ENCODE measurements around the gene GLP1R. TPM values are rescaled to one million over a fixed set of nuclear protein-coding genes. Genes with fewer than 3 reads are reported as not detected.

The GLP1R gene
- total RNA-seq, 1 donor from 2014 or later = not detected

GRCh38 chr6:39035681-39036080, 12.9 kb upstream of the GLP1R start:
- intact Hi-C loops (cut with DNase I) = no loop called here
- no peak overlapping the region for H3K27ac ChIP-seq
- H3K27me3 ChIP-seq = no peaks in the 10 kb centered on the region
- no peaks in the 10 kb centered on the region for H3K36me3 ChIP-seq
- TF ChIP-seq, protein P1, sequence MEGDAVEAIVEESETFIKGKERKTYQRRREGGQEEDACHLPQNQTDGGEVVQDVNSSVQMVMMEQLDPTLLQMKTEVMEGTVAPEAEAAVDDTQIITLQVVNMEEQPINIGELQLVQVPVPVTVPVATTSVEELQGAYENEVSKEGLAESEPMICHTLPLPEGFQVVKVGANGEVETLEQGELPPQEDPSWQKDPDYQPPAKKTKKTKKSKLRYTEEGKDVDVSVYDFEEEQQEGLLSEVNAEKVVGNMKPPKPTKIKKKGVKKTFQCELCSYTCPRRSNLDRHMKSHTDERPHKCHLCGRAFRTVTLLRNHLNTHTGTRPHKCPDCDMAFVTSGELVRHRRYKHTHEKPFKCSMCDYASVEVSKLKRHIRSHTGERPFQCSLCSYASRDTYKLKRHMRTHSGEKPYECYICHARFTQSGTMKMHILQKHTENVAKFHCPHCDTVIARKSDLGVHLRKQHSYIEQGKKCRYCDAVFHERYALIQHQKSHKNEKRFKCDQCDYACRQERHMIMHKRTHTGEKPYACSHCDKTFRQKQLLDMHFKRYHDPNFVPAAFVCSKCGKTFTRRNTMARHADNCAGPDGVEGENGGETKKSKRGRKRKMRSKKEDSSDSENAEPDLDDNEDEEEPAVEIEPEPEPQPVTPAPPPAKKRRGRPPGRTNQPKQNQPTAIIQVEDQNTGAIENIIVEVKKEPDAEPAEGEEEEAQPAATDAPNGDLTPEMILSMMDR (IDR thresholded peaks at IDR 0.05) = no peak
- no peaks in the 10 kb centered on the region for H3K9me3 ChIP-seq
- DNase-seq (ENCODE audit: low spot score in 2 of 2) = no peak
- no peak overlapping the region for H3K4me3 ChIP-seq
- no peaks in the 10 kb centered on the region for H3K4me1 ChIP-seq

DNA sequence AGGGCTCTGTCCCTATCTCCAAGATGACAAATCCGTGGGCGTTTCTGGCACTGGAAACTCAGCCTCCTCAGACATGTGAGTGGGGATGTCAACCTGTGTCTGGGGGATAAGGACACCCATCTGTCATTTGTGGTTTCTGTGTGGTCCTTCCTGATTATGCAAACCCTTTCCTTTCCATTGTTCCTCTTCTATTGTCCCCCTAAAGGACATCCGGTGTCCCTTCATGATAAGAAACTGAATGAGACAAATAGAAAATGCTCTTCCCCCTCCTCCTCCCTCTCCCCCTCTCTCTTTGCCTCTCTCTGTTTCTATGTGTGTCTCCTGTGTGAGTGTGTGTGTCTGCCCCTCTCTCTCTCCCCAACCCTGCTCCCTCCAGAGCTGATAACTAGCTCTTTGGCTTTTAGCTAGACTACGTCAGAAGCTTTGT, 11.5 kb upstream of the GLP1R start:
- Histone ChIP-seq H3K27me3 (no peaks in the 10 kb centered on the region), H3K4me1 (no peaks in the 10 kb centered on the region), H3K4me3 (no peak overlapping the region), H3K9me3 (no peaks in the 10 kb centered on the region), H3K36me3 (no peaks in the 10 kb centered on the region), H3K27ac (no peak overlapping the region)
- no peak for DNase-seq (ENCODE audit: low spot score in 2 of 2)
- intact Hi-C loops (cut with DNase I) = no loop called here
- TF ChIP-seq, protein P1 (IDR thresholded peaks at IDR 0.05) = no peak

DNA sequence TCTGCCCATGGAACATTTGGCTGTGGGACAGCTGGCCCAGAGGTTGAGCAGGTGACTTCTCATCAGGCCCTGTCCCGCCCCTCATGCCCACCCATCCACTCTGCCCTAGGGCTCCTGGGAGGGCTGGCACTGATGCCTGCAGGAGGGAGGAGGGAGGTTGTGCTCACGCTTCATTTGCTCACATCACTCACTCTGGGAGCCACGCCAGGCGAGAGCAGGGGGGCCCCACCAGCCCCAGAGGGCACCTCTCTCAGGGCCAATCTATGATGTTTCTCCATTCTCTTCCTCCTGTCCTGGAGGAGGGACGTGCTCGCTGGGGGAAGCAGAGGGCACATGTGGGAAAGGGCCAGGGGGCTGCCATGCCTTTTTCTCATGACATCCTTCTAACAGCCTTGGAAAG, 10.9 kb upstream of the GLP1R start:
- Histone ChIP-seq H3K27ac (no peak overlapping the region), H3K27me3 (no peaks in the 10 kb centered on the region), H3K4me1 (no peaks in the 10 kb centered on the region), H3K9me3 (no peaks in the 10 kb centered on the region), H3K4me3 (no peak overlapping the region), H3K36me3 (no peaks in the 10 kb centered on the region)
- intact Hi-C loops (cut with DNase I) = no loop called here
- no peak for DNase-seq (ENCODE audit: low spot score in 2 of 2)
- TF ChIP-seq, protein P1 (IDR thresholded peaks at IDR 0.05) = no peak

DNA sequence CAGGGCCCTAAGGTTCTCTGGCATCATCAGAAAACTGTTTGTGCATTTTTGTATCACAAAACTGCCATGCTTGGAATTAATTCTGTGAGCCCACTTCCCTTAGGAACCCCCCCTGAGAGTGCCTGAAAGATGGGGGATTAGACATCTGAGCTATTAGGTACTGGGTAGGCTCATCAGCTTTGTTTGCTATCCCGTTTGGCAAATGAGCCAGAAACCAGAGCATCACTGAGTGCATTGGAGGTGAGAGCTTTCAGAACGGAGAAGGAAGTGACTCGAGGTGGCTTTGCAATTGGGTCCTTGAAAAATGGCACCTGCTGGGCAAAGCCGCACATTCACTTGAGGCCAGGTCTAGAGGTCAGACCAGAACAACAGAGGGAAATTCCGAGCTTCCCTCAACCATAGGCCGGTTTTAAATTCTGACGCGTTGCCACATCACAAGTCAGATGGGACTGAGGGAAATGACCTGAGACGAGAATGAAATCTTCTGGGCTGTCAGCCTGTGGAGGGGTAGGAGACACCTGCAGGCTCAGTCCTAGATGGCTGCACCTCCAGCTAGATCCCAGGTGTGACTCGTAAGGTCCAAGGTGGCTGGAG, 8.4 kb upstream of the GLP1R start:
- no peaks in the 10 kb centered on the region for H3K4me1 ChIP-seq
- no peaks in the 10 kb centered on the region for H3K36me3 ChIP-seq
- no peaks in the 10 kb centered on the region for H3K27me3 ChIP-seq
- no peak for DNase-seq (ENCODE audit: low spot score in 2 of 2)
- H3K4me3 ChIP-seq = no peak overlapping the region
- TF ChIP-seq, protein P1 (IDR thresholded peaks at IDR 0.05) = no peak
- intact Hi-C loops (cut with DNase I) = no loop called here
- H3K9me3 ChIP-seq = no peaks in the 10 kb centered on the region
- no peak overlapping the region for H3K27ac ChIP-seq

DNA sequence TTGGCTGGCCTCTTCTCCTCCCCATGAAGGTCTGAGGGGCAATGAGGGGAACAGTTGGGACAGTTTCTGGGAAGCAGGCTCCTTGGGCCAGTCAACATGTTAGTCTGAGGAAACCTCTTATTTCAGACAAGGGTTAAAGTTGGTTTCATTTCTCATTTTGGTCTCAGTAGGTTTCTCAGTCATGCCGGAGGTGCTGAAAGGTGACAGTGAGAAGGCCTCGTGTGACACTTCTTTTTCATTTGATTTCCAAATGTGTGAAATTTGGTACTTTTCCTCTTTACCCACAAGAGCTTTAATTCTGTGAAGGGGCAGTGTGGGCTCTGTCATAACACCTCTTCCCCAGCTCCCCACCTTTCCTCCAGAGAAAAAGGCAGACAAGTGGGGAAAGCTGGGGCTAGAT, 7.5 kb upstream of the GLP1R start:
- H3K4me1 ChIP-seq = no peaks in the 10 kb centered on the region
- TF ChIP-seq, protein P1 (IDR thresholded peaks at IDR 0.05) = no peak
- no peaks in the 10 kb centered on the region for H3K36me3 ChIP-seq
- no peaks in the 10 kb centered on the region for H3K9me3 ChIP-seq
- DNase-seq (ENCODE audit: low spot score in 2 of 2) = no peak
- no peak overlapping the region for H3K27ac ChIP-seq
- no peak overlapping the region for H3K4me3 ChIP-seq
- no peaks in the 10 kb centered on the region for H3K27me3 ChIP-seq
- intact Hi-C loops (cut with DNase I) = no loop called here

GRCh38 chr6:39043776-39044175, 4.8 kb upstream of the GLP1R start:
- peaks cover 4% of the 10 kb centered on the region for H3K27me3 ChIP-seq
- H3K36me3 ChIP-seq = no peaks in the 10 kb centered on the region
- intact Hi-C loops (cut with DNase I) = no loop called here

More at GRCh38 chr6:39043776-39044175, 4.8 kb upstream of the GLP1R start:
- H3K4me1 ChIP-seq = no peaks in the 10 kb centered on the region
- TF ChIP-seq, protein P1 (IDR thresholded peaks at IDR 0.05) = no peak
- DNase-seq (ENCODE audit: low spot score in 2 of 2) = no peak
- H3K27ac ChIP-seq = no peak overlapping the region
- H3K9me3 ChIP-seq = no peaks in the 10 kb centered on the region
- H3K4me3 ChIP-seq = no peak overlapping the region
